K562 (cell line): Measurements from ENCODE around the gene HOXB7. TPM values are rescaled to one million over a fixed set of nuclear protein-coding genes. Genes with fewer than 3 reads are reported as not detected.

ENCODE experiments used
- BCL6 ChIP-seq: fragments of 250-450 bp; sonication (Bioruptor Pico); IDR thresholded peaks from 2 replicates; pipeline ENCODE4 v1.4.0; 2020
- KAT7 ChIP-seq: sonication (generic); formaldehyde crosslinking; IDR thresholded peaks from 2 replicates; pipeline ENCODE4 v1.8.0; 2022; ENCODE audit warnings: missing genetic modification reagents, mild to moderate bottlenecking, borderline replicate concordance
- KLF1 ChIP-seq: fragments of 450-650 bp; IDR thresholded peaks from 2 replicates; pipeline ENCODE4 v1.6.1; 2016; ENCODE audit warnings: missing genetic modification characterization, missing compliant biosample characterization
- MECOM ChIP-seq: fragments of 250-450 bp; sonication (Bioruptor Pico); IDR thresholded peaks from 2 replicates; pipeline ENCODE4 v1.8.0; 2022; ENCODE audit warnings: inconsistent platforms
- NFE2 ChIP-seq: IDR thresholded peaks from 2 replicates; pipeline ENCODE4 v1.6.1; 2014; ENCODE audit warnings: antibody characterized with exemption, low read depth
- ZFP30 ChIP-seq: fragments of 250-450 bp; sonication (Bioruptor Pico); IDR thresholded peaks from 2 replicates; pipeline ENCODE4 v1.8.0; 2022; ENCODE audit warnings: moderate library complexity, mild to moderate bottlenecking, inconsistent platforms, borderline replicate concordance
- ZNF239 ChIP-seq: fragments of 250-450 bp; sonication (Bioruptor Pico); IDR thresholded peaks from 2 replicates; pipeline ENCODE4 v1.4.0; 2020; ENCODE audit warnings: mild to moderate bottlenecking
- ZNF518B ChIP-seq: fragments of 250-450 bp; sonication (Bioruptor Pico); IDR thresholded peaks from 2 replicates; pipeline ENCODE4 v1.5.0; 2021; ENCODE audit warnings: mild to moderate bottlenecking, moderate library complexity
- polyA plus RNA-seq, 8 experiments: library from polyadenylated mRNA; depleted of rRNA in 4 of 8; stranded (reverse) in 5 of 8; unstranded in 3 of 8; fragments of >200 nt; fragmentation: Nextera tagmentation in 2 of 8; fragmentation: Illumina TruSeq in 1 of 8; extraction: Ambion mirVana in 2 of 8; extraction: Trizol in 1 of 8; gene quantifications; 2 replicates each; pipeline versions ENCODE4 v1.2.1 to v1.2.3, GENCODE V29; 2011 to 2014; ENCODE audit warnings: inconsistent platforms in 1 of 8, missing spikeins in 1 of 8
- total RNA-seq, 7 experiments: library from RNA; depleted of rRNA in 6 of 7; stranded (reverse); fragments of >200 nt in 6 of 7; fragmentation: Illumina TruSeq in 2 of 7; extraction: Trizol in 2 of 7; gene quantifications; 2 replicates each; pipeline versions ENCODE4 v1.2.1 to v1.2.3, GENCODE V29; 2011 to 2021; ENCODE audit warnings: low replicate concordance in 1 of 7
- TF ChIP-seq, protein P1 (sequence below): sonication (generic); formaldehyde crosslinking; IDR thresholded peaks from 2 replicates; pipeline ENCODE4 v1.9.0; 2022; ENCODE audit warnings: mild to moderate bottlenecking, missing genetic modification reagents
- TF ChIP-seq, protein P2 (sequence below): fragments of 250-450 bp; sonication (Bioruptor Pico); IDR thresholded peaks from 2 replicates; pipeline ENCODE4 v1.8.0; 2022; ENCODE audit warnings: inconsistent platforms
- TF ChIP-seq, protein P3 (sequence below): fragments of 250-450 bp; sonication (Bioruptor Pico); IDR thresholded peaks from 2 replicates; pipeline ENCODE4 v1.8.0; 2022; ENCODE audit warnings: moderate library complexity, mild to moderate bottlenecking, inconsistent platforms
- TF ChIP-seq, protein P4 (sequence below): IDR thresholded peaks from 2 replicates; pipeline ENCODE4 v1.6.1; 2011; ENCODE audit not compliant: insufficient read length; ENCODE audit errors: extremely low read depth
- TF ChIP-seq, protein P5 (sequence below), 3 experiments: fragments of 200-800 bp in 1 of 3; fragments of 250-450 bp in 1 of 3; fragments of 450-650 bp in 1 of 3; sonication (Bioruptor Pico) in 1 of 3; sonication (Bioruptor generic) in 1 of 3; formaldehyde crosslinking in 1 of 3; IDR thresholded peaks; 2 replicates each; pipeline versions ENCODE4 v1.6.1 to v1.8.0; 2016 to 2022; ENCODE audit warnings: mild to moderate bottlenecking in 2 of 3, missing genetic modification characterization in 2 of 3, missing compliant biosample characterization in 1 of 3, moderate library complexity in 1 of 3

HOXB7 gene
- total and polyA plus RNA-seq, 9 of the 15 experiments (the other 6 are each of a cell fraction or from before 2014, with no cell fraction given), result 5.5 to 16.7 (median 8.3) TPM

DNA sequence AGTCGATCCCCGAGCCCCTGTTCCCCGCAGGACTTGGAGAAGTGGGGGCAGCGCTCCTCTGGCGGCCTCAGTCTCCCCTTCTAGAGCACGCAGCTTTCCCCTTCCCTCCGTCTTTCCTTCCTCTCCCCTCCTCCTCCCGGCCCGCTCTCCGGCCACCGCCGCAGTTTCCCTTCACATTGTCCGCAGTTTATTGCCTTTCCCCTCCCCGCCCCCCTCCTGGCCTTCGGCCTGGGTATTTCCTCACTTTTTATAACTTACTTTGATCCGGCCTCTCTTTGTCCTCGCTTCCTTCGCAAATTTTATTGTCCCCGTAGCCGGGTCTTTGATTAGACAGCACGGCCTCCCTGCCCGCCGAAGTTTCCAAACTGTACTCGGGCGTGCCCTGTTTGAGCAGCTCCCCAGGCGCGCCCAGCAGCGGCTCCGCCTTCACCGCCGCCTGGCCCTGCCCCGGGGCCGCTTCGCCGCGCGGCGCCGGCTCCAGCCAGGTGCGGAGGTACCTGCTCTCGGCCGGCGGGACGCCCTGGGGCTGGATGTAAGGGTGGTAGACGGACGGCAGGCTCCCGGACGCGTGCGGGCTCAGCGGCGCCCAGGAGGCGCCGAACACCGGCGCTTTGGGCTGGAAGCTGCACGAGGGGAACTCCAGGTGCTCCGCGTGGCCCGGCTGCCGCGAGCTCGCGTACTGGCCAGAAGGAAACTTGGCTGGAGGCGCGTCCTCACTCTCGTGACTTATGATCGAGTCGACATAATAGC lies 14.9 kb upstream of the HOXB7 start (continued):
- TF ChIP-seq BCL6 (CRISPR knock-in tag) (no peak), ZNF518B (CRISPR knock-in tag) (no peak), ZFP30 (CRISPR knock-in tag) (no peak), ZNF239 (CRISPR knock-in tag) (0 out of 2 replicates have a peak, but pooled peaks have one; percentile 14), KLF1 (tag) (no peak), MECOM (CRISPR knock-in tag) (no peak), NFE2 (no peak), KAT7 (CRISPR knock-in tag) (no peak)
- TF ChIP-seq, protein P1, sequence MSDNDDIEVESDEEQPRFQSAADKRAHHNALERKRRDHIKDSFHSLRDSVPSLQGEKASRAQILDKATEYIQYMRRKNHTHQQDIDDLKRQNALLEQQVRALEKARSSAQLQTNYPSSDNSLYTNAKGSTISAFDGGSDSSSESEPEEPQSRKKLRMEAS, result 0 out of 2 replicates have a peak, but pooled peaks have one; percentile 38
- TF ChIP-seq, protein P2, sequence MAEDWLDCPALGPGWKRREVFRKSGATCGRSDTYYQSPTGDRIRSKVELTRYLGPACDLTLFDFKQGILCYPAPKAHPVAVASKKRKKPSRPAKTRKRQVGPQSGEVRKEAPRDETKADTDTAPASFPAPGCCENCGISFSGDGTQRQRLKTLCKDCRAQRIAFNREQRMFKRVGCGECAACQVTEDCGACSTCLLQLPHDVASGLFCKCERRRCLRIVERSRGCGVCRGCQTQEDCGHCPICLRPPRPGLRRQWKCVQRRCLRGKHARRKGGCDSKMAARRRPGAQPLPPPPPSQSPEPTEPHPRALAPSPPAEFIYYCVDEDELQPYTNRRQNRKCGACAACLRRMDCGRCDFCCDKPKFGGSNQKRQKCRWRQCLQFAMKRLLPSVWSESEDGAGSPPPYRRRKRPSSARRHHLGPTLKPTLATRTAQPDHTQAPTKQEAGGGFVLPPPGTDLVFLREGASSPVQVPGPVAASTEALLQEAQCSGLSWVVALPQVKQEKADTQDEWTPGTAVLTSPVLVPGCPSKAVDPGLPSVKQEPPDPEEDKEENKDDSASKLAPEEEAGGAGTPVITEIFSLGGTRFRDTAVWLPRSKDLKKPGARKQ, result no peak
- TF ChIP-seq, protein P3, sequence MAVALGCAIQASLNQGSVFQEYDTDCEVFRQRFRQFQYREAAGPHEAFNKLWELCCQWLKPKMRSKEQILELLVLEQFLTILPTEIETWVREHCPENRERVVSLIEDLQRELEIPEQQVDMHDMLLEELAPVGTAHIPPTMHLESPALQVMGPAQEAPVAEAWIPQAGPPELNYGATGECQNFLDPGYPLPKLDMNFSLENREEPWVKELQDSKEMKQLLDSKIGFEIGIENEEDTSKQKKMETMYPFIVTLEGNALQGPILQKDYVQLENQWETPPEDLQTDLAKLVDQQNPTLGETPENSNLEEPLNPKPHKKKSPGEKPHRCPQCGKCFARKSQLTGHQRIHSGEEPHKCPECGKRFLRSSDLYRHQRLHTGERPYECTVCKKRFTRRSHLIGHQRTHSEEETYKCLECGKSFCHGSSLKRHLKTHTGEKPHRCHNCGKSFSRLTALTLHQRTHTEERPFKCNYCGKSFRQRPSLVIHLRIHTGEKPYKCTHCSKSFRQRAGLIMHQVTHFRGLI (CRISPR knock-in tag), result no peak
- TF ChIP-seq, protein P4, sequence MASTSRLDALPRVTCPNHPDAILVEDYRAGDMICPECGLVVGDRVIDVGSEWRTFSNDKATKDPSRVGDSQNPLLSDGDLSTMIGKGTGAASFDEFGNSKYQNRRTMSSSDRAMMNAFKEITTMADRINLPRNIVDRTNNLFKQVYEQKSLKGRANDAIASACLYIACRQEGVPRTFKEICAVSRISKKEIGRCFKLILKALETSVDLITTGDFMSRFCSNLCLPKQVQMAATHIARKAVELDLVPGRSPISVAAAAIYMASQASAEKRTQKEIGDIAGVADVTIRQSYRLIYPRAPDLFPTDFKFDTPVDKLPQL, result no peak
- TF ChIP-seq, protein P5, sequence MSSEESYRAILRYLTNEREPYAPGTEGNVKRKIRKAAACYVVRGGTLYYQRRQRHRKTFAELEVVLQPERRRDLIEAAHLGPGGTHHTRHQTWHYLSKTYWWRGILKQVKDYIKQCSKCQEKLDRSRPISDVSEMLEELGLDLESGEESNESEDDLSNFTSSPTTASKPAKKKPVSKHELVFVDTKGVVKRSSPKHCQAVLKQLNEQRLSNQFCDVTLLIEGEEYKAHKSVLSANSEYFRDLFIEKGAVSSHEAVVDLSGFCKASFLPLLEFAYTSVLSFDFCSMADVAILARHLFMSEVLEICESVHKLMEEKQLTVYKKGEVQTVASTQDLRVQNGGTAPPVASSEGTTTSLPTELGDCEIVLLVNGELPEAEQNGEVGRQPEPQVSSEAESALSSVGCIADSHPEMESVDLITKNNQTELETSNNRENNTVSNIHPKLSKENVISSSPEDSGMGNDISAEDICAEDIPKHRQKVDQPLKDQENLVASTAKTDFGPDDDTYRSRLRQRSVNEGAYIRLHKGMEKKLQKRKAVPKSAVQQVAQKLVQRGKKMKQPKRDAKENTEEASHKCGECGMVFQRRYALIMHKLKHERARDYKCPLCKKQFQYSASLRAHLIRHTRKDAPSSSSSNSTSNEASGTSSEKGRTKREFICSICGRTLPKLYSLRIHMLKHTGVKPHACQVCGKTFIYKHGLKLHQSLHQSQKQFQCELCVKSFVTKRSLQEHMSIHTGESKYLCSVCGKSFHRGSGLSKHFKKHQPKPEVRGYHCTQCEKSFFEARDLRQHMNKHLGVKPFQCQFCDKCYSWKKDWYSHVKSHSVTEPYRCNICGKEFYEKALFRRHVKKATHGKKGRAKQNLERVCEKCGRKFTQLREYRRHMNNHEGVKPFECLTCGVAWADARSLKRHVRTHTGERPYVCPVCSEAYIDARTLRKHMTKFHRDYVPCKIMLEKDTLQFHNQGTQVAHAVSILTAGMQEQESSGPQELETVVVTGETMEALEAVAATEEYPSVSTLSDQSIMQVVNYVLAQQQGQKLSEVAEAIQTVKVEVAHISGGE (CRISPR knock-in tag; IDR thresholded peaks at IDR 0.05), result 0 out of 6 replicates have a peak, but pooled peaks of 1 of the 3 experiments have one; percentile 1
